ENCODE data around the gene AFF3. TPM values are rescaled to one million over a fixed set of nuclear protein-coding genes. Genes with fewer than 3 reads are reported as not detected.

AFF3 gene
- total and polyA plus RNA-seq, 2 of the 4 experiments (the other 2 are of a cell fraction): 12.9 to 14.3 TPM

DNA sequence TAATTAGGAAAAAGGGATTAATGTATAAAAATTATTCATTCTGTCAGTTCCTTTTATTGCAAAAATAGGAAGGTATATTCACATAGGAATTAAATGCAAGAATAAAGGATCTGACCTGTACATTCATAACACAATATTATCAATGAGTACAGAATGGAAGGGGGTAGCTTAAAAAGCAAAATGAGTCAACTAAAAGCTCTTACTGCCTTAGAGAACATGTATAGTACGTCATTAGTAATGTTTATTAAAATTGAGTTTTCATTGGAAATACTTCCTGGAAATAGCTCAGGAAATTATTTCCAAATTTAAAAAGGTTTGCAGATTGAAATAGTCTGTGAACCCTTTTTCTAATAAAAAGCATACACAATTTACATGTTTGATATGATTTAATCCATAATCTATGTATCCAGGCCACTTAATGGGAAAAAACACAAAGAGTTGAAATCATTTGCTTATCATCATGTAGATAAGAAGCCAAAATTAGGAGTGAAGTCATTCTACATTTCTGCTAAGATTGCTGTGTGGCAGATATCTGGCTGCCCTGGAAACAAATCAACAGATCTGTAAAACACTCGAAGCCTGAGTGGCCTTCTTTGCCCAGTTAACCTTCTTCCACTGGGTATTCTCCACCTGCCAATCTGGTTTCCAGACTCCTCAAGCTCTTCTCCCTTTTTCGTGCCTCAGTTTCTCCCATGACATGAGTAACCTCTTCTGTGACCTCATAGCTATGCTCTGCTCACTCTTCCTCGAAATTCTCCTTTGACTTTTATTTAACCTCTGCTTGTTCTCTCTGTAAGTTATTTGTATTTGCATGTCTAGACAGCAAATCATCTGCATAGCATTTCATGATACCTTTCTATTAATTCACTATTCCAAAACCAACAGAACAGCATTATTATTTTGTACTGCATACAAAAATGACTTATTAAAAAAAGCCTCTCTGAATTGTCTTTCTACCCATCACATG lies 471.3 kb downstream of the AFF3 start:
- Histone ChIP-seq H3K23ac (ENCODE audit: low read depth, low read length) (no peak overlapping the region), H4K8ac (ENCODE audit: low read depth in 2 of 2, low read length in 2 of 2) (no peak overlapping the region), H3K36me3 (ENCODE audit: control insufficient read depth, insufficient read depth, low read length) (peaks cover 4% of the 10 kb centered on the region; the same call in 1 of the 2 replicates), H3K4me2 (ENCODE audit: low read depth, low read length) (no peak overlapping the region), H3K9me3 (ENCODE audit: control insufficient read depth, insufficient read depth, low read length) (no peaks in the 10 kb centered on the region), H2AFZ (replicated peaks; ENCODE audit: low read length, poor library complexity) (no peak overlapping the region), H3K9me1 (ENCODE audit: insufficient read depth, low read length) (no peaks in the 10 kb centered on the region), H3K27me3 (ENCODE audit: control insufficient read depth, insufficient read depth, low read length) (no peaks in the 10 kb centered on the region), H2AK9ac (replicated peaks; ENCODE audit: low read depth, low read length, poor library complexity) (no peak overlapping the region), H3K79me1 (ENCODE audit: low read depth in 1 of 2, low read length in 2 of 2) (no peaks in the 10 kb centered on the region; a peak in 2 of 4 replicates), H2BK5ac (ENCODE audit: low read depth, low read length, poor library complexity, severe bottlenecking) (no peak overlapping the region), H3K9ac (ENCODE audit: low read depth, low read length) (no peak overlapping the region), H4K91ac (ENCODE audit: insufficient read depth, low read depth, low read length) (no peak overlapping the region), H3K4me1 (ENCODE audit: control insufficient read depth, insufficient read depth, low read length) (peaks cover 7% of the 10 kb centered on the region; the same call in 1 of the 2 replicates), H2BK120ac (ENCODE audit: low read depth, low read length) (no peak overlapping the region), H3K56ac (ENCODE audit: extremely low read depth, insufficient read depth, low read length) (no peak overlapping the region), H2BK15ac (ENCODE audit: low read depth, low read length) (no peak overlapping the region), H4K20me1 (ENCODE audit: insufficient read depth, low read length) (no peaks in the 10 kb centered on the region), H3K4me3 (ENCODE audit: insufficient read depth, low read depth, low read length) (no peak overlapping the region), H3K18ac (ENCODE audit: low read depth, low read length) (no peak overlapping the region), H4K5ac (ENCODE audit: low read depth, low read length) (no peak overlapping the region), H3K27ac (ENCODE audit: insufficient read depth, low read length) (no peak overlapping the region), H2AK5ac (ENCODE audit: low read depth, low read length) (no peak overlapping the region), H2BK20ac (ENCODE audit: low read depth, low read length) (no peak overlapping the region), H3K4ac (ENCODE audit: low read depth, low read length) (no peak overlapping the region), H3K14ac (replicated peaks; ENCODE audit: low read depth, low read length) (no peak overlapping the region)
- ChIA-PET POLR2A (ENCODE audit: unreplicated experiment) (no interaction called here), CTCF (no interaction called here)
- WGBS, 2 experiments (ENCODE audit: extremely low coverage in 2 of 2, insufficient read length in 1 of 2): 57% methylated on average over 1 of the region's 4 CpGs; no CpG with 5 or more reads in 1 of the 2 experiments
- no TSS peak for BruUV-seq (replicated peaks)
- in situ Hi-C loops (cut with MboI; ENCODE audit: low sequenced_read_pairs) (no loop called here), dilution Hi-C loops (cut with HindIII; ENCODE audit: low sequenced_read_pairs, unreplicated experiment) (no loop called here), intact Hi-C loops (cut with micrococcal nuclease) (no loop called here)
- ATAC-seq (ENCODE audit: low read depth) (no peak), DNase-seq (peak; percentile 50)
- TF ChIP-seq CHD1 (IDR thresholded peaks at IDR 0.05; ENCODE audit: low read depth, low read length) (no peak), FOS (IDR thresholded peaks at IDR 0.05; ENCODE audit: low read depth, low read length) (no peak), RFX5 (IDR thresholded peaks at IDR 0.05; ENCODE audit: low read depth, low read length) (no peak), MXI1 (IDR thresholded peaks at IDR 0.05; ENCODE audit: borderline replicate concordance, low read depth, low read length) (no peak), BHLHE40 (IDR thresholded peaks at IDR 0.05; ENCODE audit: low read depth, low read length) (no peak), SMC3 (IDR thresholded peaks at IDR 0.05; ENCODE audit: low read depth, low read length) (no peak), MAZ (IDR thresholded peaks at IDR 0.05; ENCODE audit: borderline replicate concordance, low read depth, low read length) (no peak), RAD21 (IDR thresholded peaks at IDR 0.05; ENCODE audit: low read length) (no peak), RCOR1 (IDR thresholded peaks at IDR 0.05; ENCODE audit: insufficient replicate concordance, low read length) (no peak), CEBPB (IDR thresholded peaks at IDR 0.05; ENCODE audit: low read depth, low read length) (no peak), NFE2L2 (IDR thresholded peaks at IDR 0.05; ENCODE audit: low read depth, low read length) (no peak), MAFK (IDR thresholded peaks at IDR 0.05; ENCODE audit: low read depth, low read length) (no peak), POLR2A (IDR thresholded peaks at IDR 0.05; ENCODE audit: low read depth, low read length) (no peak)
- TF ChIP-seq, protein P1, sequence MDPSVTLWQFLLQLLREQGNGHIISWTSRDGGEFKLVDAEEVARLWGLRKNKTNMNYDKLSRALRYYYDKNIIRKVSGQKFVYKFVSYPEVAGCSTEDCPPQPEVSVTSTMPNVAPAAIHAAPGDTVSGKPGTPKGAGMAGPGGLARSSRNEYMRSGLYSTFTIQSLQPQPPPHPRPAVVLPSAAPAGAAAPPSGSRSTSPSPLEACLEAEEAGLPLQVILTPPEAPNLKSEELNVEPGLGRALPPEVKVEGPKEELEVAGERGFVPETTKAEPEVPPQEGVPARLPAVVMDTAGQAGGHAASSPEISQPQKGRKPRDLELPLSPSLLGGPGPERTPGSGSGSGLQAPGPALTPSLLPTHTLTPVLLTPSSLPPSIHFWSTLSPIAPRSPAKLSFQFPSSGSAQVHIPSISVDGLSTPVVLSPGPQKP (IDR thresholded peaks at IDR 0.05; ENCODE audit: borderline replicate concordance, low read depth, low read length): no peak
- TF ChIP-seq, protein P2, sequence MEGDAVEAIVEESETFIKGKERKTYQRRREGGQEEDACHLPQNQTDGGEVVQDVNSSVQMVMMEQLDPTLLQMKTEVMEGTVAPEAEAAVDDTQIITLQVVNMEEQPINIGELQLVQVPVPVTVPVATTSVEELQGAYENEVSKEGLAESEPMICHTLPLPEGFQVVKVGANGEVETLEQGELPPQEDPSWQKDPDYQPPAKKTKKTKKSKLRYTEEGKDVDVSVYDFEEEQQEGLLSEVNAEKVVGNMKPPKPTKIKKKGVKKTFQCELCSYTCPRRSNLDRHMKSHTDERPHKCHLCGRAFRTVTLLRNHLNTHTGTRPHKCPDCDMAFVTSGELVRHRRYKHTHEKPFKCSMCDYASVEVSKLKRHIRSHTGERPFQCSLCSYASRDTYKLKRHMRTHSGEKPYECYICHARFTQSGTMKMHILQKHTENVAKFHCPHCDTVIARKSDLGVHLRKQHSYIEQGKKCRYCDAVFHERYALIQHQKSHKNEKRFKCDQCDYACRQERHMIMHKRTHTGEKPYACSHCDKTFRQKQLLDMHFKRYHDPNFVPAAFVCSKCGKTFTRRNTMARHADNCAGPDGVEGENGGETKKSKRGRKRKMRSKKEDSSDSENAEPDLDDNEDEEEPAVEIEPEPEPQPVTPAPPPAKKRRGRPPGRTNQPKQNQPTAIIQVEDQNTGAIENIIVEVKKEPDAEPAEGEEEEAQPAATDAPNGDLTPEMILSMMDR (conservative IDR thresholded peaks at IDR 0.05; ENCODE audit: low read depth, low read length): no peak

Data from IMR-90 (cell line).